GM23338 (cell line): ENCODE data around the gene UST.

Source experiments
- EZH2 ChIP-seq: fragments of 200-600 bp; sonication (generic); IDR thresholded peaks from one replicate; pipeline ENCODE4 v1.8.0; 2017; ENCODE audit warnings: antibody characterized with exemption, mild to moderate bottlenecking, low read depth; ENCODE audit not compliant: unreplicated experiment
- EZH2phosphoT487 ChIP-seq: fragments of 200-600 bp; sonication (generic); IDR thresholded peaks from one replicate; pipeline ENCODE4 v1.8.1; 2018; ENCODE audit warnings: antibody characterized with exemption; ENCODE audit not compliant: unreplicated experiment
- POLR2AphosphoS5 ChIP-seq: IDR thresholded peaks from 2 replicates; pipeline ENCODE4 v1.6.1; 2016; ENCODE audit warnings: antibody characterized with exemption, low read depth
- TF ChIP-seq, protein P1 (sequence below), 2 experiments: fragments of 200-600 bp in 1 of 2; sonication (generic) in 1 of 2; conservative IDR thresholded peaks; 2 replicates each; pipeline versions ENCODE4 v1.5.1 to v1.6.1; 2016 to 2017; ENCODE audit warnings: antibody characterized with exemption in 2 of 2, low read depth in 2 of 2, mild to moderate bottlenecking in 2 of 2, moderate library complexity in 1 of 2
- TF ChIP-seq, protein P2 (sequence below): IDR thresholded peaks from one replicate; pipeline ENCODE4 v1.6.1; 2018; ENCODE audit warnings: antibody characterized with exemption; ENCODE audit not compliant: unreplicated experiment

DNA sequence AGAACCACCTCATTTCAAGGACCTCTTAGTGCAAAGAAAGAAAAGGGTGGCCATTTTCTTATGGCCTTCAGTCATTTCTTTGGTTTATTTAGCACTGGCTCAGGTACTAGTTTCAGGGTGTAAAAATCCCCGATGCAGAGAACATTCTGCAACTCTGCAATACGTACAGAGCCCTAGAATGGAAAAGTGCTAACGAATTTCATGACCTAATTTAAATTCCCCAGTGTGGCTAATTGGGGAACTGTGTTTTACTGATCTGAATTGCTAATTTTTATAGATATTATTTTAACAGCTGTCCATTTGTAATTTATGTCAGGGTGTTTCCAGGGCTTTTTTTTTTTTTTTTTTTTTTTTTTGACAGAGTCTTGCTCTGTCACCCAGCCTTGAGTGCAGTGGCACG is 160.7 kb downstream of the UST start:
- TF ChIP-seq, protein P1, sequence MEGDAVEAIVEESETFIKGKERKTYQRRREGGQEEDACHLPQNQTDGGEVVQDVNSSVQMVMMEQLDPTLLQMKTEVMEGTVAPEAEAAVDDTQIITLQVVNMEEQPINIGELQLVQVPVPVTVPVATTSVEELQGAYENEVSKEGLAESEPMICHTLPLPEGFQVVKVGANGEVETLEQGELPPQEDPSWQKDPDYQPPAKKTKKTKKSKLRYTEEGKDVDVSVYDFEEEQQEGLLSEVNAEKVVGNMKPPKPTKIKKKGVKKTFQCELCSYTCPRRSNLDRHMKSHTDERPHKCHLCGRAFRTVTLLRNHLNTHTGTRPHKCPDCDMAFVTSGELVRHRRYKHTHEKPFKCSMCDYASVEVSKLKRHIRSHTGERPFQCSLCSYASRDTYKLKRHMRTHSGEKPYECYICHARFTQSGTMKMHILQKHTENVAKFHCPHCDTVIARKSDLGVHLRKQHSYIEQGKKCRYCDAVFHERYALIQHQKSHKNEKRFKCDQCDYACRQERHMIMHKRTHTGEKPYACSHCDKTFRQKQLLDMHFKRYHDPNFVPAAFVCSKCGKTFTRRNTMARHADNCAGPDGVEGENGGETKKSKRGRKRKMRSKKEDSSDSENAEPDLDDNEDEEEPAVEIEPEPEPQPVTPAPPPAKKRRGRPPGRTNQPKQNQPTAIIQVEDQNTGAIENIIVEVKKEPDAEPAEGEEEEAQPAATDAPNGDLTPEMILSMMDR (conservative IDR thresholded peaks at IDR 0.05; ENCODE audit: low read depth in 2 of 2), result no peak
- TF ChIP-seq POLR2AphosphoS5 (no peak), EZH2 (no peak), EZH2phosphoT487 (no peak)
- TF ChIP-seq, protein P2, sequence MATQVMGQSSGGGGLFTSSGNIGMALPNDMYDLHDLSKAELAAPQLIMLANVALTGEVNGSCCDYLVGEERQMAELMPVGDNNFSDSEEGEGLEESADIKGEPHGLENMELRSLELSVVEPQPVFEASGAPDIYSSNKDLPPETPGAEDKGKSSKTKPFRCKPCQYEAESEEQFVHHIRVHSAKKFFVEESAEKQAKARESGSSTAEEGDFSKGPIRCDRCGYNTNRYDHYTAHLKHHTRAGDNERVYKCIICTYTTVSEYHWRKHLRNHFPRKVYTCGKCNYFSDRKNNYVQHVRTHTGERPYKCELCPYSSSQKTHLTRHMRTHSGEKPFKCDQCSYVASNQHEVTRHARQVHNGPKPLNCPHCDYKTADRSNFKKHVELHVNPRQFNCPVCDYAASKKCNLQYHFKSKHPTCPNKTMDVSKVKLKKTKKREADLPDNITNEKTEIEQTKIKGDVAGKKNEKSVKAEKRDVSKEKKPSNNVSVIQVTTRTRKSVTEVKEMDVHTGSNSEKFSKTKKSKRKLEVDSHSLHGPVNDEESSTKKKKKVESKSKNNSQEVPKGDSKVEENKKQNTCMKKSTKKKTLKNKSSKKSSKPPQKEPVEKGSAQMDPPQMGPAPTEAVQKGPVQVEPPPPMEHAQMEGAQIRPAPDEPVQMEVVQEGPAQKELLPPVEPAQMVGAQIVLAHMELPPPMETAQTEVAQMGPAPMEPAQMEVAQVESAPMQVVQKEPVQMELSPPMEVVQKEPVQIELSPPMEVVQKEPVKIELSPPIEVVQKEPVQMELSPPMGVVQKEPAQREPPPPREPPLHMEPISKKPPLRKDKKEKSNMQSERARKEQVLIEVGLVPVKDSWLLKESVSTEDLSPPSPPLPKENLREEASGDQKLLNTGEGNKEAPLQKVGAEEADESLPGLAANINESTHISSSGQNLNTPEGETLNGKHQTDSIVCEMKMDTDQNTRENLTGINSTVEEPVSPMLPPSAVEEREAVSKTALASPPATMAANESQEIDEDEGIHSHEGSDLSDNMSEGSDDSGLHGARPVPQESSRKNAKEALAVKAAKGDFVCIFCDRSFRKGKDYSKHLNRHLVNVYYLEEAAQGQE, result no peak
